K562 (cell line): ENCODE results near the gene CCDC92. TPM values are rescaled to one million over a fixed set of nuclear protein-coding genes. Genes with fewer than 3 reads are reported as not detected.

Source experiments
- ATF3 ChIP-seq, 2 experiments: fragments of 450-650 bp in 1 of 2; sonication (generic) in 1 of 2; formaldehyde crosslinking in 1 of 2; IDR thresholded peaks in 1 of 2; conservative IDR thresholded peaks in 1 of 2; 2 replicates each; pipeline versions ENCODE4 v1.6.1 to v1.8.1; 2016 to 2023; ENCODE audit warnings: mild to moderate bottlenecking in 2 of 2, moderate library complexity in 2 of 2, inconsistent platforms in 1 of 2, missing genetic modification reagents in 1 of 2
- ATF7 ChIP-seq: fragments of 450-650 bp; IDR thresholded peaks from 2 replicates; pipeline ENCODE4 v1.7.1; 2014; ENCODE audit warnings: mild to moderate bottlenecking, moderate library complexity
- CEBPG ChIP-seq, 3 experiments: fragments of 200-800 bp in 1 of 3; sonication (Bioruptor generic) in 1 of 3; sonication (generic) in 1 of 3; formaldehyde crosslinking in 1 of 3; IDR thresholded peaks in 2 of 3; conservative IDR thresholded peaks in 1 of 3; 2 replicates each; pipeline versions ENCODE4 v1.6.1 to v1.8.0; 2016 to 2022; ENCODE audit warnings: missing compliant biosample characterization in 2 of 3, missing genetic modification characterization in 2 of 3, mild to moderate bottlenecking in 1 of 3, missing genetic modification reagents in 1 of 3
- COPS2 ChIP-seq: fragments of 450-650 bp; conservative IDR thresholded peaks from 2 replicates; pipeline ENCODE4 v1.6.1; 2016; ENCODE audit warnings: mild to moderate bottlenecking, moderate library complexity
- CTCF ChIP-seq, 3 experiments: IDR thresholded peaks in 2 of 3; conservative IDR thresholded peaks in 1 of 3; 2 replicates each; pipeline ENCODE4 v1.5.1; 2011 to 2012; ENCODE audit warnings: low read length in 3 of 3, mild to moderate bottlenecking in 3 of 3, control low read depth in 2 of 3, improper control_type of control experiment in 1 of 3, inconsistent platforms in 1 of 3, low read depth in 1 of 3, mixed read lengths in 1 of 3, moderate library complexity in 1 of 3; ENCODE audit not compliant: insufficient read depth in 2 of 3
- DIDO1 ChIP-seq: fragments of 450-650 bp; IDR thresholded peaks from 2 replicates; pipeline ENCODE4 v1.6.1; 2016; ENCODE audit warnings: low read depth, missing biosample characterization, missing genetic modification characterization
- IRF1 ChIP-seq: sonication (generic); formaldehyde crosslinking; IDR thresholded peaks from 2 replicates; pipeline ENCODE4 v1.8.0; 2022; ENCODE audit warnings: missing genetic modification reagents, mild to moderate bottlenecking, borderline replicate concordance
- MLX ChIP-seq, 2 experiments: fragments of 450-650 bp in 1 of 2; sonication (generic) in 1 of 2; formaldehyde crosslinking; conservative IDR thresholded peaks; 2 replicates each; pipeline versions ENCODE4 v1.4.0 to v1.8.1; 2020 to 2022; ENCODE audit warnings: mild to moderate bottlenecking in 1 of 2, missing genetic modification reagents in 1 of 2
- RCOR1 ChIP-seq, 2 experiments: IDR thresholded peaks; 2 replicates each; pipeline ENCODE4 v1.6.1; 2012; ENCODE audit warnings: low read depth in 2 of 2, low read length in 2 of 2, borderline replicate concordance in 1 of 2, improper control_type of control experiment in 1 of 2
- STAT6 ChIP-seq: sonication (generic); formaldehyde crosslinking; IDR thresholded peaks from 2 replicates; pipeline ENCODE4 v1.8.1; 2023; ENCODE audit warnings: mild to moderate bottlenecking, missing genetic modification reagents
- TCF7 ChIP-seq: sonication (generic); IDR thresholded peaks from 2 replicates; pipeline ENCODE4 v1.6.1; 2016; ENCODE audit warnings: antibody characterized with exemption, borderline replicate concordance
- XRCC3 ChIP-seq: fragments of 450-650 bp; IDR thresholded peaks from 2 replicates; pipeline ENCODE4 v1.6.1; 2017; ENCODE audit warnings: mild to moderate bottlenecking, moderate library complexity
- ZNF398 ChIP-seq: fragments of 250-450 bp; sonication (Bioruptor Pico); IDR thresholded peaks from 2 replicates; pipeline ENCODE4 v1.8.0; 2021; ENCODE audit warnings: moderate library complexity, mild to moderate bottlenecking, inconsistent platforms
- ZNF512 ChIP-seq: IDR thresholded peaks from 2 replicates; pipeline ENCODE4 v1.6.1; 2016; ENCODE audit warnings: missing genetic modification characterization, missing compliant biosample characterization
- polyA plus RNA-seq, 8 experiments: library from polyadenylated mRNA; depleted of rRNA in 4 of 8; stranded (reverse) in 5 of 8; unstranded in 3 of 8; fragments of >200 nt; fragmentation: Nextera tagmentation in 2 of 8; fragmentation: Illumina TruSeq in 1 of 8; extraction: Ambion mirVana in 2 of 8; extraction: Trizol in 1 of 8; gene quantifications; 2 replicates each; pipeline versions ENCODE4 v1.2.1 to v1.2.3, GENCODE V29; 2011 to 2014; ENCODE audit warnings: inconsistent platforms in 1 of 8, missing spikeins in 1 of 8
- total RNA-seq, 7 experiments: library from RNA; depleted of rRNA in 6 of 7; stranded (reverse); fragments of >200 nt in 6 of 7; fragmentation: Illumina TruSeq in 2 of 7; extraction: Trizol in 2 of 7; gene quantifications; 2 replicates each; pipeline versions ENCODE4 v1.2.1 to v1.2.3, GENCODE V29; 2011 to 2021; ENCODE audit warnings: low replicate concordance in 1 of 7

CCDC92 gene
- total and polyA plus RNA-seq, 9 of the 15 experiments (the other 6 are each of a cell fraction or from before 2014, with no cell fraction given), result 0.27 to 5.9 (median 2.1) TPM

- no peak for TF ChIP-seq CTCF (IDR thresholded peaks at IDR 0.05 in 2 of 3, conservative IDR thresholded peaks at IDR 0.05 in 1 of 3; ENCODE audit: insufficient read depth in 2 of 3, low read depth in 1 of 3, low read length in 3 of 3)
- TF ChIP-seq MLX (CRISPR knock-in tag; conservative IDR thresholded peaks at IDR 0.05), result no peak
- no peak for TF ChIP-seq COPS2
- no peak for TF ChIP-seq ATF3 (IDR thresholded peaks at IDR 0.05)
- no peak for TF ChIP-seq ATF3 (CRISPR knock-in tag; conservative IDR thresholded peaks at IDR 0.05)
- no peak for TF ChIP-seq ZNF512 (tag)
- TF ChIP-seq ZNF398 (CRISPR knock-in tag), result no peak
- TF ChIP-seq ATF7, result no peak
- TF ChIP-seq CEBPG (CRISPR knock-in tag; IDR thresholded peaks at IDR 0.05), result no peak
- no peak for TF ChIP-seq CEBPG (tag; conservative IDR thresholded peaks at IDR 0.05 in 1 of 2, IDR thresholded peaks at IDR 0.05 in 1 of 2)
- no peak for TF ChIP-seq IRF1 (CRISPR knock-in tag)
- no peak for TF ChIP-seq DIDO1 (tag)
- TF ChIP-seq XRCC3, result no peak
- no peak for TF ChIP-seq TCF7
- TF ChIP-seq RCOR1 (IDR thresholded peaks at IDR 0.05; ENCODE audit: borderline replicate concordance in 1 of 2, low read depth in 2 of 2, low read length in 2 of 2), result 0 out of 4 replicates have a peak, but pooled peaks of 1 of the 2 experiments have one; percentile 34
- 0 out of 2 replicates have a peak, but pooled peaks have one; percentile 36 for TF ChIP-seq STAT6 (CRISPR knock-in tag)
Measured at GRCh38 chr12:123998344-123998990, 25.8 kb upstream of the CCDC92 start (continued).
